Endothelial cell of hepatic sinusoid (primary cell): ENCODE results near the gene BACH2.
"Not testable (repeated sequence)": the region's sequence is repeated elsewhere in the genome, so short reads cannot be mapped to it uniquely, and the experiment has no call there.

ENCODE experiments used
- in situ Hi-C: cut with HindIII; loops from 2 replicates; pipeline ENCODE4 v1.10.0; 2017; ENCODE audit warnings: low sequenced_read_pairs

BACH2 gene

DNA sequence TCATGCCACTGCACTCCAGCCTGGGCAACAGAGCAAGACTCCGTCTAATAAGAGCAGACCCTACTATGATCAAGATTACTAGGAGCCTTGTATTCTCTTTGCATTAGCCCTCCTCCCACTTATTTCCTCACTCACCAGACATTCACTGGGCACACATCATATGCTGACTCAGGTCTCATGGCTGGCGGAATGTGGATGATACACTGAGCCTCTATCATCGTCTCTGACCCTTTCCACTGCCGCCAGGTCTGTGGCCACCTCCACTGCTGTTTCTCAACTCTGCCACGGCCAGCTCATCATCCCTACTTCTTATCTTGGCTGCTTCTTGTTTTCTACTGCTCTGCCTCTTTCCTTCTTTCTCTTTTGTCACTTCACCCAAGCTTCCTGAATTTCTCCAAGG lies 161.0 kb downstream of the BACH2 start:
- in situ Hi-C loops = no loop called here

DNA sequence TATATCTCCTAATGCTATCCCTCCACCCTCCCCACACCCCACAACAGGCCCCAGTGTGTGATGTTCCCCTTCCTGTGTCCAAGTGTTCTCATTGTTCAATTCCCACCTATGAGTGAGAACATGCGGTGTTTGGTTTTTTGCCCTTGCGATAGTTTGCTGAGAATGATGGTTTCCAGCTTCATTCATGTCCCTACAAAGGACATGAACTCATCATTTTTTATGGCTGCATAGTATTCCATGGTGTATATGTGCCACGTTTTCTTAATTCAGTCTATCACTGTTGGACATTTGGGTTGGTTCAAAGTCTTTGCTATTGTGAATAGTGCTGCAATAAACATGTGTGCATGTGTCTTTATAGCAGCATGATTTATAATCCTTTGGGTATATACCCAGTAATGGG lies 163.0 kb downstream of the BACH2 start:
- in situ Hi-C loops = not testable (repeated sequence)

DNA sequence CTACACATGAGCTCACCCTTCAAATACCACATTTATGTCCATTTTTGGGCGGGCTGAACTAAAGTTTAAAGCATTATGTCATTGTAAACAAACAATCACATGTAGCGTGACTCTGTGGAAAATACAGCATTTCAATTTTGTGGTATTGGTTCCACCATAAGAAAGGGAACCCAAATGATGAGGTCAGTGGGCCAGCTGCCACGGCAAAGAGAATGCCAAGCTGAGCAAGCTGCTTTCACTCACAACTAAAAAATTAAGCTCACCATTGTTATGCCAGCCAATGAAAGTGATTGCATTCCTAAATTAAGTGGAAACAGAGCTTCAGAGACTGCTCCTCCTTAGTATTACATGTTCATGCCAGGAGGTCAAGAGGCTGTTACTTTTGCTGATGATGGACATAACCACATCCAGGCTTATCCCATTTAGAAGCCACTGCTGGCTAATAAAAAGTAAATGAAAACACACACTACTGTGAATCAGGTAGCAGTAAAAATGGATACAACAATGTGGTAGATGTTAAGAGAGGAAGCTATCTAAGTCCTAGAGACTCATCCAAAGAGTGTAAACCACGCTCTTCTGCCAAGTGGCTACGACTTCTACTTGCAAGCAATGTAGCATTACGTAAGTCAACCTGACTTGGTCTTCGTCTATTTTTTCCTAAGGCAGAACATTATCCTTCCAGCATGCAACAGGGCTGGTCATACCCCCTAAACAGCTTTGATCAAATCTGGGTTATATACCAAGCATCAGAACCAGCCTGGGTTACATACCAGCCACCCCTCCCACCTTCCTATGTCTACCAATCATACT lies 164.8 kb downstream of the BACH2 start:
- in situ Hi-C loops = no loop called here

DNA sequence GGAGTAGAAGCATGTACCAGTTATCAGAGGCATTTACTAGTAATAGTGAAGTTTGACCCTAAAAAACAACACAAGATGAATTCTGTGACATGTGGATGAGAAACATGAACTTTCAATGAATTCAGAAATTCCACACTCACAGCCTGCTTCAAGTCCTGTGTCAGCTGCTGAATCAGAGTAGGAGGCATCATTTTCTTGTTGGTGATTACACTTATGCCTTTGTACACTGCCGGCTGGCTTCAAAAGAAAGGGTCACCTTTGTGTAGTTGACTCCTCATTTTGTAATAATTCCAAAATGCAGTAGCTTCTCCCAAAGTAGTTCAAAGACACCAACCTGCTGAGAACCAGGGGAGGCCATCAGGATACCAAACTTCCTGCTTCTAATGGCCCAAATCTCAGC lies 165.5 kb downstream of the BACH2 start:
- in situ Hi-C loops = no loop called here

DNA sequence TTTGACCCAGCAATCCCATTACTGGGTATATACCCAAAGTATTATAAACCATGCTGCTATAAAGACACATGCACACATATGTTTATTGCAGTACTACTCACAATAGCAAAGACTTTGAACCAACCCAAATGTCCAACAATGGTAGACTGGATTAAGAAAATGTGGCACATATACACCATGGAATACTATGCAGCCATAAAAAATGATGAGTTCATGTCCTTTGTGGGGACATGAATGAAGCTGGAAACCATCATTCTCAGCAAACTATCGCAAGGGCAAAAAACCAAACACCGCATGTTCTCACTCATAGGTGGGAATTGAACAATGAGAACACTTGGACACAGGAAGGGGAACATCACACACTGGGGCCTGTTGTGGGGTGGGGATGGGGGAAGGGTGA lies 168.0 kb downstream of the BACH2 start:
- in situ Hi-C loops = not testable (repeated sequence)

DNA sequence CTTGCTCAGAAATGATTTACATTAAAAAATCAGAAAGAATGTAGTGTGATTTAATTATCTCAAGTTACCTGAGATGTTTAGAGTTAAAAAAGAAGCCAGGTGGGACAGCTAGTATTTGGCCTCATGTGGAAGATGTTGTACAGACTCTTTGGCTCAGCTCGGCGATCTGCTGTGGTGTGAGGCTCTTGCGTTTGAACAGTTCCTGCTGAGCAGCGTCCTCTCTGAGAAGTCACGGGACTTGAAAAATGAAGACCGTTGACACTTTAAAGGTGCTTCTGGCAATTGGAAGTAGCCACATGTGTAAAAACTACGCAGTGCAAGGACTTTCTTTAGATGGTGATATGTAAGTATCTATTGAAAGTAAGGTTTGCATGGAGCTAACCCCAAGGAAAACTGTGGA lies 169.0 kb downstream of the BACH2 start:
- in situ Hi-C loops = no loop called here

DNA sequence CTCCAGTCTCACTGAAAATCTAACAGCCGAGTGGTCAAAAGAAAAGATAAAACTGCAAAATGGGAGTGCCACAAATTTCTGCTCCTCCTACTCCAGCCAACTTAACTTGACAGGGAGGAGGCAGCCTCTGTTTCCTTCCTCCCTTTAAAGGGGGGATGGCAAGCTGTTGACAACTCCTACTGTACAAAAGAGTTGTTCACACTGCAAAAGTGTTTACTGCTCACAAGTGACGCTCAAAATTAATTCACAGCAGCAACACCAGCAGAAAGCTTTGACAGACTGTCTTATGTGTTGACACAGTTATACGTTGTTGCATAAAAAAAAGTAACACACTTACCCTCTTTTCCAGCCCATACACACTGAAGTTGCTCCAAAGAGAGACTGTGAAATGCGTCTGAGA lies 169.8 kb downstream of the BACH2 start:
- in situ Hi-C loops = no loop called here

DNA sequence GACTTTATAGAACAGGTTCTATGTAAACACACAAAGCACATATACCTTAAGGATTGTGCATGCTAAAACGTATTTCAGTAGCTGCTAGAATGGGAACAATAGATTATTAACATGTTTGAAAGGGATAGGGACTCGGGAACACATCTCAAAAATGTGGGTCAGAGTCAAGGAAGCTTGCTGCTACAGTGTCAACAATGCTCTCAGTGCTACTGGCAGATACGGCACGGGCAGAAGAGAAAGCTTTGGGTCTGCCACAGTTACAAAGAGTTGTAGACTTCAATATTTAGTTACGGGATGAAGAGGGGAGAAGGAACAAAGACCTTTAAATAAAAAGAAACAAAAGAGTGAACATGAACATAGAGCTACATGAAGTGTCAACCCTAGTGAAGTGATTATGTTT lies 170.5 kb downstream of the BACH2 start:
- in situ Hi-C loops = no loop called here

DNA sequence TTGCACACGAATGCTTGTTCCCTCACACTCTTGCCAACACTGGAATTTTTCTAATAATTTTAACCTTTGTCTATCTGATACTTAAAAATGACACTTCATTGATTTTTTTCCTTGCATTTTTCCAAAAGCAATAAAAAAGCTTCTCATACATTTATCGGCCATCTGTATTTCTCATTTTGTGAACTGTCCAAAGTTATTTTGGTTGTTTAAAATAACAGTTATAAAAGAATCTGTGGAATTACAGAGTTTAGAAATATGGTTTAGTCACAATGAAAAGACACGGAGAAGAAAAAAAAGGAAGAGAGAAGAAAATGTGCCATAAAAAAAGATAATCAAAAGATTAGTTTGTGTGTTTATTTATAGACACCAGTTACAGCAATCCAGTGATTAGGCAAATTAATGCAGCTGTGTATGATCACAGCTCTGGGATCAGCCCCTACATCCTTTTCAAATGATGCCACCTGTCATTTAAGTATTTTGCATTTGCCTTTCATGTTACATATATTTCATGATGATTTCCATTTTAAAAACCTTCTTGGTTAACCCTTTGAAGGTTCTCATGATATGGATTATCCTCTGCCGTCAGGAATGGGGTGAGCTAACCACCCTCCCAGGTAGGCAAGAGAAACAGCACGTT lies 171.7 kb downstream of the BACH2 start:
- in situ Hi-C loops = loop anchor here (5.0 kb wide), 2 partner anchors 52 to 87 kb away; no protein-coding TSS in a partner anchor

DNA sequence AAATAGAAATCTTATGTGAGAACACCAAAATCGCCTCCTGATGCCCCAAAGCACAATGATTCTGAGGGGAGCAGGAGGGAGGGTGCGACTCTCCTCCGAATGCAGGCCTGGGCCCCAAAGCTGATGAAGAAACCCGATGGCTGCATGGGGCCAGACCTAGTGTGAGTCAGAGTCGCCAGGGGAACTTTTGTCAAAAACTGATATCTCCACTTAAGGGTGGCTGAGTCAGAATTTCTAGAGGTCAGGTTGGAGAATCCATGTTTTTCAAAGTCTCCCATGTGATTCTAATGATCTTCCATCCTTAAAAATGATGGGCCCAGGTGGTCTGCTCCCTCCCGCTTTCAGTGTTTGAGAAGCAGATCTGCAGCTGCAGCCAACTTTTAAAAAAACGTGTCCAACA lies 172.8 kb downstream of the BACH2 start:
- in situ Hi-C loops = loop anchor here (5.0 kb wide), 2 partner anchors 53 to 88 kb away; no protein-coding TSS in a partner anchor

DNA sequence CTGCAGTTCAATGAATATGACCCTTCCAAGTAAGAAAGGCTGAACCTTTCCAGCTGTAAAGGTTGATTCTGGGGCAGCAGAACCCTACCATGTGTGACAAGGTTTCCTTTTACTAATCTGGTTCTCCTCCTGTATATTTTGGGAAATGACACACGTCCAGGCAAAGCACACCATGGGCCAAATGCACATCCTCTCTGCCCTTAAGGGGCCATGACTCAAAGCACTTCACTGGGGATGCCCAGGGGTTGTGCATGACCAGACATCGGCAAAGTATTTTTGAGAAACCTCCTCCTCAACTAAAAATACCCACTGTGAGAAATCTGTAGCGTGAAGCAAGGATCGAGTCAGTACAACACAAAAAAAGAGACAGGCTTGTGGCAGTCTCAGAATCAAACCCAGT lies 174.7 kb downstream of the BACH2 start:
- in situ Hi-C loops = loop anchor here (5.0 kb wide), 2 partner anchors 55 to 90 kb away; no protein-coding TSS in a partner anchor

DNA sequence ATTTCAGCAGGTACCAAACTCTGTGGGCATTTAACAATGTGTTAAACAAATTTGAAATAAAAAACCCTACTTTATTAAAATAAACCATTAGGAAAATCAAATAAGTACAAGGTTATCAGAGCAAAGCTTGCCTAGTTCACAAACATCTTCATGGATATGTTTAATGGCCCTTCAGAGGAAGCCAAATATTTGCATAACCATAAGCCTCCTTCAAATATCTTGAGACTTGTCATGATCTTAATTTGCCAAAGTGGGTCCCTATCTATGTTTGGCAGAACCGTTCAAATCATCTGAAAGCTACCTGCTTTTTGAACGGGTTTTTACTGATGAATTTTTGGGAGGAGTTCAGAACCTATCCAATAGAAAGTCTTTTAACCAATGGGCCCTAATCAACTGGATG lies 176.3 kb downstream of the BACH2 start:
- in situ Hi-C loops = loop anchor here (5.0 kb wide), 2 partner anchors 57 to 92 kb away; no protein-coding TSS in a partner anchor

DNA sequence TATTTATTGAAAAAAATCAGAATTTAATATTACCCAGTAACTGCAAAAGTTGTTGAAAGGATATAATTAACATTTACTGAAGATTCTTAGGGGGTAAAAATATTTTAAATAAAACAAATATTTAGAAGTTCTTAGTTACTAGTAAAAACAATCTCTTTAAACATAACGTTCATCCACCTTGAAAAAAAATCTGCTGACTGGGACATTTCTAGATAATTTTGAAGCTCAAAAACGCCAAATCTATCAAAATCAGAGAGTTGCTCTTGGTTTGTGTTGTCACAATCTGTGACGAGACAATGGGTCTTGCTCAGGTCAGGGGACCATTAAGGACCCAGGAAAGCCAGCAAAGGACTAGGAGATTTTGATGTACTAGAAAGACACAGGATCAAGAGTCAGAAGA lies 177.0 kb downstream of the BACH2 start:
- in situ Hi-C loops = loop anchor here (5.0 kb wide), 2 partner anchors 58 to 93 kb away; no protein-coding TSS in a partner anchor

DNA sequence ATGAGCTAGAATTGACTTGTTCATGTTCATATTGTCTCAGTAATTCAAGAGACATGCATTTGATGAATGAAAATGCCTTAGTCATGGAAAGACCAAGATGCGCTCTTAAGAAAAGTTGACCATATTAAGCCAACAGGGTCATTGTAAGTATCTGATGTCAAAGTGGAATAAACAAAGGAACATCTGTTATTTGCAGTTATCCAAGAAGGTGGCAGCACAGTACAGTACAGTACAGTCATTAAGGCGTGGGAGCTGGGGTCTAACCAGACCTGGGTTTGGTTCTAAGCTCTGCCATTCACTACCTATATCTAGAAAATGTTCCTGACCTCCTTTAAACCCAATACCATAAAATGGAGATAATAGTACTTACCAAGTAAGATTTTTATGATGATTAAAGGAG lies 178.1 kb downstream of the BACH2 start:
- in situ Hi-C loops = no loop called here

DNA sequence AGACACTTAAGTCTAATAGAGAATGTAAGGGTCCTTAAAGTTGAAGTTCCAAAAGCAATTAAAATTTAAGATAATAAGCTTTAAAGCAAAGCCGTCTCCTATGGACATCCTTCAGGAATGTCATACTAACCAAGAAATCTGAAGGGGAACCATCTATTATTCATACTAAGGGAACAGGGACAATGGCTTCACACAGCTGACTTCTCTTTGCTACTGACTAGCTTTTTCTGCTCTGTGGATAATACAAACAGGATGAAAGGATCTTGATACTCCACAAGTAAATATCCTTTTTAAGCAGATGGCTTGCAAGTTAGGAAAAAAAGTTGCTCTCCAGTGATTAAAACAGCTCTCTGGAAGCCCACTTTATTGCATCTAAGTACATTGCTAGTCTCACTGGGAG lies 178.6 kb downstream of the BACH2 start:
- in situ Hi-C loops = no loop called here

DNA sequence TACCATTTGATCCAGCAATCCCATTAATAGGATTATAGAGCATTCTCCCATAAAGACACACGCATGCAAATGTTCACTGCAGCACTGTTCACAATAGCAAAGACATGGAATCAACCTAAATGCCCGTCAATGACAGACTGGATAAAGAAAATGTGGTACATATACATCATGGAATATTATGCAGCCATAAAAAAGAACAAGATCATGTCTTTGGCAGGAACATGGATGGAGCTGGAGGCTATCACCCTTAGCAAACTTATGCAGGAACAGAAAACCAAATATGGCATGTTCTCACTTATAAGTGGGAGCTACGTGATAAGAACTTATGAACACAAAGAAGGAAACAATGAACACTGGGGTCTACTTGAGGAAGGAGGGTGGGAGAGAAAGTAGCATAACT lies 180.5 kb downstream of the BACH2 start:
- in situ Hi-C loops = not testable (repeated sequence)

DNA sequence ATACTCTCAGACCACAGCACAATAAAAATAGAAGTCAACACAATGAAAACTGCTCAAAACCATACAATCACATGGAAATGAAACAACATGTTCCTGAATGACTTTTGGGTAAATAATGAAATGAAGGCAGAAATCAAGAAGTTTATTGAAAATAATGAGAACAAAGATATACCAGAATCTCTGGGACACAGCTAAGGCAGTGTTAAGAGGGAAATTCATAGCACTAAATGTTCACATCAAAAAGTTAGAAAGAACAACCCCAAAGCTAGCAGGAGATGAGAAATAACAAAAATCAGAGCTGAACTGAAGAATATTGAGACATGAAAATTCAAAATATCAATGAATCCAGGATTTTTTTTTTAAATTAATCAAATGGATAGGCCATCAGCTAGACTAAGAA lies 183.3 kb downstream of the BACH2 start:
- in situ Hi-C loops = no loop called here

DNA sequence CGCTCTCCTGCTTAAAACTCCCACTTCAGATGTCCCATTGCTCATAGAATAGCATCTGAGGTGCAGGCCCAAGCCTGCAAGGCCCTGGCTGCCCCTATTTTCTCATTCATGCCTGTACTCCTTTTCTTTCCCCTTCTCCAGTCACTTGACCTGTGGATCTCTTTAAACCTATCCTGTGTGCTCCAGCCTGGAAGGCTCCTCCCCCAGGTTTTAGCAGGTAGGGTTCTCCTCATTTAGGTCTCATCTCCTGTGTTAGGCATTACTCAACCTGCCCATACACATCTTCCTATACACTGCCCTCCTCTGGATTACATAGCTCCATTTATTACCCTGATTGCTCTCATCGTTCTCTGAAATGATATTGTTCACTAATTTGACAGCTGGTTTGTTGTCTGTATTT lies 185.3 kb downstream of the BACH2 start:
- in situ Hi-C loops = no loop called here

DNA sequence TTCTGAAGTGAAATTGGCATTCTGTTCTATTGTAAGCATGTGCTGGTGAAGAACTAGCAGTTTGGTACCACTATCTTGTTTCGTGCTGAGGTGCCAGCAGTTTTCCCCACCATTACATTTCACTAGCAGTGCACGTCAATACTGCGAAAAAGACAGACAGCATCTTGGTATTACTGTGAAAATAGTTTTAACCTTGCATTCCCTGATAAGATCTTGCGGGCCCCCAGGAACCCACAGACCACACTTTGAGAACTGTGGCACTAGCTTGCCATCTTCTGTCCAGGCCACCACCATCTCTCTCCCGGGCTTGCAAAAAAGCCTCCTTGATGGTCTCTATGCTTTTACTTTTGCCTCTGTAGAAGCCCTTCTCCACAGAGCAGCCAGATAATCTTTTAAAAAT lies 185.7 kb downstream of the BACH2 start:
- in situ Hi-C loops = no loop called here

DNA sequence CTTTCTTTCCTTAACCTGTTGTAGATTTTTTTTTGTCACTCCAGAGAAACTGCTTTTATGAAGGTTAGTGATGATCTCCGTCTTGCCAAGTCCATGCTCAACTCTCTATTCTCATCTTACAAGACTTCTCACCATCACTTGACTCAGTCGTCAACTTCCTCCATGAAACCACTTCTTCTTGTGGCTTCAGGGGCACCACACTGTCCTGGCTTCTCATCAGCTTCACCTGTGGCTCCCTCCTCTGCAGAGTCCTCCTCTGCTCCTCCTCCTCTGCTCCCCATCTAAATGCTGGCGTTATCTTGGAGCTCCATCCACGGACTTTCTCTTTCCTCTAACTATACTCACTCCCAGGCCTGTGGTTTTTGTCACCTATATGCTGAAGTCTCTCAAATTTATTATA lies 187.5 kb downstream of the BACH2 start:
- in situ Hi-C loops = no loop called here

DNA sequence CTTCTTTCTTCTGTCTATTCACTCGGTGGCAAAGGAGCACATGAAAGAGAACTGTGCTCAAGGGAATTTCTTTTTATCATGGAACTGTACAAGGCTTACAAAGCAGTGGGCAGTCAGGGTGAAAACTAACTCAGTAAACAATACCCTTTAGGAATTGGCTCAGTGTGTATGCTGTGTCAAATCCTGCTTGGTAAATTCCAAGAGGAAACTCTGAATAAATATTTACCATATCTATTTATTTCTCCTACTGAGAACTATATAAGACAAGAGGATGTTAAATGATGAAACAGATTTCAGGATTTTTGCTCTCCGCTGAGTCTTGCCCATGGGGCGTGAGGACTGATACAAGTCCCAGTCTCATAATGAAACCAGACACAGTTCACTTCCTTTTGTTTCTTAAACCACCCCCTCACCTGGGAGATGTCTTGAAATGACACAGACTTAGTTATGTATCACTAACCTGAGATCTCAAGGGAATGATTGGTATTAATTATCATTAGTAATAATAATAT lies 188.8 kb downstream of the BACH2 start:
- in situ Hi-C loops = no loop called here

DNA sequence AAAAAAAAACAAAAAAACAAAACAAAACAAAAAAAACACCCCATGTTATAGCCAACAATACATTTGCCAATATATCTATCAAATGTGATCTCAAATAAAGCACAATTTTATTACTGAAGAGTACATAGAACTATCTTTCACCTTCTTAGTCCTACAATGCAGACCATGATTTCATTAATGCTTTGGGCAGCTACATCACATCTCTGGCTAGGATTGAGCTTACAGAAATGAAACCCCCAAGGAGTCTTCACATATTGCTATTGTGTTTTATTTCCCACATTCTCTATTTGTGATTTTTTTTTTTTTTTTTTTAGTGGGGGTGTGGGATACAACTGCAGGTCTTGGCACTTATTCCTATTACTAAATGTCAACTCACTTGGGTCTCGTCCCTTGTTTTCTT lies 189.3 kb downstream of the BACH2 start:
- in situ Hi-C loops = no loop called here
